MG63 (cell line): Measurements from ENCODE around the gene RLBP1. TPM values are rescaled to one million over a fixed set of nuclear protein-coding genes. Genes with fewer than 3 reads are reported as not detected.
"Not testable (repeated sequence)": the region's sequence is repeated elsewhere in the genome, so short reads cannot be mapped to it uniquely, and the experiment has no call there.

Source experiments
- DNase-seq: peaks from one replicate; pipeline ENCODE4 v3.0.0-alpha.2; 2020
- H3K27me3 ChIP-seq: fragments of 250-450 bp; sonication (Bioruptor Pico); 2 replicates; pipeline ENCODE4 v1.5.1; 2020; ENCODE audit warnings: mild to moderate bottlenecking, moderate library complexity
- H3K36me3 ChIP-seq: fragments of 250-450 bp; sonication (Bioruptor Pico); 2 replicates; pipeline ENCODE4 v1.5.1; 2020; ENCODE audit warnings: mild to moderate bottlenecking, moderate library complexity
- H3K4me3 ChIP-seq: fragments of 250-450 bp; sonication (Bioruptor Pico); 2 replicates; pipeline ENCODE4 v1.5.1; 2020; ENCODE audit warnings: mild to moderate bottlenecking, moderate library complexity
- H3K9me3 ChIP-seq: fragments of 250-450 bp; sonication (Bioruptor Pico); 2 replicates; pipeline ENCODE4 v1.5.1; 2020; ENCODE audit warnings: mild to moderate bottlenecking, moderate library complexity
- total RNA-seq: library from RNA; depleted of rRNA; stranded (reverse); fragments of >200 nt; shearing (Covaris generic); gene quantifications from 2 replicates; pipeline ENCODE4 v1.2.3, GENCODE V29; 2014; ENCODE audit warnings: low replicate concordance; rRNA removed

RLBP1 gene
- total RNA-seq: not detected in 2 replicates

- Histone ChIP-seq H3K27me3 (no peaks in the 10 kb centered on the region), H3K9me3 (no peaks in the 10 kb centered on the region), H3K36me3 (no peaks in the 10 kb centered on the region), H3K4me3 (no peak within 1 kb of the TSS)
- DNase-seq: no peak
These were observed at the start of gene RLBP1 for GRCh38 chr15:89221543-89221942. RLBP1 (minus strand) TSS chr15:89221579; CDS start chr15:89218975, 2,604 bp downstream.

- not testable (repeated sequence) for H3K9me3 ChIP-seq, H3K27me3 ChIP-seq, H3K4me3 ChIP-seq, DNase-seq
- peaks cover 81% of the 10 kb centered on the region for H3K36me3 ChIP-seq
These were observed 28.8 kb upstream of the RLBP1 start for GRCh38 chr15:89250142-89250541.

GRCh38 chr15:89248584-89248983 lies 27.2 kb upstream of the RLBP1 start:
- H3K27me3 ChIP-seq: no peaks in the 10 kb centered on the region
- no peak overlapping the region for H3K4me3 ChIP-seq
- H3K36me3 ChIP-seq: peaks cover 73% of the 10 kb centered on the region
- H3K9me3 ChIP-seq: no peaks in the 10 kb centered on the region
- no peak for DNase-seq

GRCh38 chr15:89247446-89247845 lies 26.1 kb upstream of the RLBP1 start:
- DNase-seq: no peak
- no peak overlapping the region for H3K4me3 ChIP-seq
- peaks cover 66% of the 10 kb centered on the region for H3K36me3 ChIP-seq
- no peaks in the 10 kb centered on the region for H3K9me3 ChIP-seq
- no peaks in the 10 kb centered on the region for H3K27me3 ChIP-seq

GRCh38 chr15:89244574-89244903 lies 23.2 kb upstream of the RLBP1 start:
- no peaks in the 10 kb centered on the region; the same call in 1 of the 2 replicates for H3K9me3 ChIP-seq
- peak overlapping the region; percentile 79 for H3K4me3 ChIP-seq
- no peaks in the 10 kb centered on the region for H3K27me3 ChIP-seq
- peaks cover 45% of the 10 kb centered on the region for H3K36me3 ChIP-seq
- no peak for DNase-seq

GRCh38 chr15:89243691-89244573 lies 22.6 kb upstream of the RLBP1 start, which contains the start of gene FANCI:
FANCI (plus strand) TSS chr15:89243979; CDS start chr15:89247648, 3,669 bp downstream.
- H3K9me3 ChIP-seq: no peaks in the 10 kb centered on the region; the same call in 1 of the 2 replicates
- DNase-seq: peak; percentile 96
- H3K27me3 ChIP-seq: 0 out of 2 replicates have a peak, but pooled peaks cover 2% of the 10 kb centered on the region
- H3K36me3 ChIP-seq: peaks cover 39% of the 10 kb centered on the region
- H3K4me3 ChIP-seq: peak within 1 kb of the TSS; percentile 79

GRCh38 chr15:89243046-89243690 lies 21.8 kb upstream of the RLBP1 start:
- H3K4me3 ChIP-seq: peak overlapping the region; percentile 79
- DNase-seq: no peak

GRCh38 chr15:89239883-89240810 lies 18.8 kb upstream of the RLBP1 start:
- not testable (repeated sequence) for H3K9me3 ChIP-seq, DNase-seq, H3K4me3 ChIP-seq, H3K36me3 ChIP-seq
- peaks cover 10% of the 10 kb centered on the region; the same call in 1 of the 2 replicates for H3K27me3 ChIP-seq

More at GRCh38 chr15:89243046-89243690, 21.8 kb upstream of the RLBP1 start:
- H3K27me3 ChIP-seq: 0 out of 2 replicates have a peak, but pooled peaks cover 2% of the 10 kb centered on the region
- no peaks in the 10 kb centered on the region; the same call in 1 of the 2 replicates for H3K9me3 ChIP-seq
- H3K36me3 ChIP-seq: peaks cover 31% of the 10 kb centered on the region

- peaks cover 5% of the 10 kb centered on the region; the same call in 1 of the 2 replicates for H3K27me3 ChIP-seq
These were observed 10.5 kb upstream of the RLBP1 start for GRCh38 chr15:89231832-89232231.

GRCh38 chr15:89230277-89230676 lies 8.9 kb upstream of the RLBP1 start:
- no peak overlapping the region for H3K4me3 ChIP-seq
- no peaks in the 10 kb centered on the region for H3K9me3 ChIP-seq
- H3K27me3 ChIP-seq: no peaks in the 10 kb centered on the region
- no peak for DNase-seq
- no peaks in the 10 kb centered on the region for H3K36me3 ChIP-seq

More at GRCh38 chr15:89231832-89232231, 10.5 kb upstream of the RLBP1 start:
- DNase-seq: no peak
- Histone ChIP-seq H3K36me3 (no peaks in the 10 kb centered on the region), H3K4me3 (no peak overlapping the region), H3K9me3 (no peaks in the 10 kb centered on the region)

- DNase-seq: no peak
- Histone ChIP-seq H3K9me3 (no peaks in the 10 kb centered on the region), H3K27me3 (no peaks in the 10 kb centered on the region)
These were observed 6.0 kb upstream of the RLBP1 start for GRCh38 chr15:89227425-89227824.

GRCh38 chr15:89226359-89227221 lies 5.2 kb upstream of the RLBP1 start:
- DNase-seq: no peak
- H3K36me3 ChIP-seq: no peaks in the 10 kb centered on the region
- H3K4me3 ChIP-seq: no peak overlapping the region
- H3K27me3 ChIP-seq: no peaks in the 10 kb centered on the region
- no peaks in the 10 kb centered on the region for H3K9me3 ChIP-seq

More at GRCh38 chr15:89227425-89227824, 6.0 kb upstream of the RLBP1 start:
- no peak overlapping the region for H3K4me3 ChIP-seq
- no peaks in the 10 kb centered on the region for H3K36me3 ChIP-seq

GRCh38 chr15:89225588-89225987 lies 4.2 kb upstream of the RLBP1 start:
- no peaks in the 10 kb centered on the region for H3K27me3 ChIP-seq
- H3K36me3 ChIP-seq: no peaks in the 10 kb centered on the region
- no peak for DNase-seq
- H3K4me3 ChIP-seq: no peak overlapping the region
- H3K9me3 ChIP-seq: no peaks in the 10 kb centered on the region

- no peak for DNase-seq
- H3K4me3 ChIP-seq: no peak overlapping the region
- H3K36me3 ChIP-seq: no peaks in the 10 kb centered on the region
- no peaks in the 10 kb centered on the region for H3K9me3 ChIP-seq
- H3K27me3 ChIP-seq: peaks cover 3% of the 10 kb centered on the region; the same call in 1 of the 2 replicates
These were observed 2.8 kb downstream of the RLBP1 start for GRCh38 chr15:89218531-89218930.

- peaks cover 4% of the 10 kb centered on the region; the same call in 1 of the 2 replicates for H3K27me3 ChIP-seq
- DNase-seq: no peak
These were observed 3.5 kb downstream of the RLBP1 start for GRCh38 chr15:89217686-89218376.

More at GRCh38 chr15:89217686-89218376, 3.5 kb downstream of the RLBP1 start:
- Histone ChIP-seq H3K9me3 (no peaks in the 10 kb centered on the region), H3K4me3 (no peak overlapping the region), H3K36me3 (no peaks in the 10 kb centered on the region)
